SK-N-SH (cell line): ENCODE results near the gene SERINC1. TPM values are rescaled to one million over a fixed set of nuclear protein-coding genes. Genes with fewer than 3 reads are reported as not detected.

Experiments used
- CTCF ChIA-PET: fragments of 300-600, 350-600 bp; formaldehyde crosslinking; extraction: SDS; loops from one replicate; lab custom pipeline; 2021; lab: Yijun Ruan, JAX
- POLR2A ChIA-PET: fragments of 350-600 bp; sonication (Branson Sonifier 250); formaldehyde crosslinking; extraction: SDS; loops from one replicate; lab custom pipeline; 2020; ENCODE audit warnings: antibody characterized with exemption, inconsistent platforms; lab: Yijun Ruan, JAX
- DNase-seq: peaks from one replicate; pipeline ENCODE4 v3.0.0; 2012
- H2AFZ ChIP-seq: fragments of 200-600 bp; sonication (generic); 2 replicates; pipeline ENCODE4 v1.8.1; 2016; ENCODE audit warnings: antibody characterized with exemption, mild to moderate bottlenecking, low read depth
- H3F3A ChIP-seq: fragments of 200-600 bp; sonication (generic); replicated peaks from 2 replicates; pipeline ENCODE3; 2016; ENCODE audit warnings: antibody characterized with exemption, mild to moderate bottlenecking; ENCODE audit not compliant: insufficient read depth
- H3K27ac ChIP-seq, 2 experiments: fragments of 200-500 bp in 1 of 2; fragments of 200-600 bp in 1 of 2; sonication (Bioruptor generic) in 1 of 2; sonication (generic), shearing (Covaris generic) in 1 of 2; 2 replicates each; pipeline versions ENCODE4 v1.5.1 to v1.6.1; 2014 to 2016; ENCODE audit warnings: low read depth in 2 of 2, inconsistent platforms in 1 of 2, low read length in 1 of 2, mild to moderate bottlenecking in 1 of 2, mixed read lengths in 1 of 2
- H3K27me3 ChIP-seq: fragments of 200-600 bp; sonication (generic), shearing (Covaris generic); 2 replicates; pipeline ENCODE4 v1.6.1; 2016; ENCODE audit warnings: mixed run types; ENCODE audit not compliant: insufficient read depth
- H3K36me3 ChIP-seq, 2 experiments: fragments of 200-500 bp in 1 of 2; fragments of 200-600 bp in 1 of 2; sonication (Bioruptor generic) in 1 of 2; sonication (generic) in 1 of 2; replicated peaks in 1 of 2; 2 replicates each; pipeline versions ENCODE3 to v1.5.1; 2014 to 2016; ENCODE audit warnings: low read length in 1 of 2, mild to moderate bottlenecking in 1 of 2; ENCODE audit not compliant: insufficient read depth in 2 of 2, control insufficient read depth in 1 of 2
- H3K4me1 ChIP-seq, 2 experiments: fragments of 200-500 bp in 1 of 2; fragments of 200-600 bp in 1 of 2; sonication (Bioruptor generic) in 1 of 2; sonication (generic), shearing (Covaris generic) in 1 of 2; 2 replicates each; pipeline versions ENCODE4 v1.5.1 to v1.6.1; 2014 to 2016; ENCODE audit warnings: low read depth in 1 of 2, low read length in 1 of 2, mixed run types in 1 of 2; ENCODE audit not compliant: insufficient read depth in 2 of 2, control insufficient read depth in 1 of 2
- H3K4me2 ChIP-seq: fragments of 200-600 bp; sonication (generic), shearing (Covaris generic); 2 replicates; pipeline ENCODE4 v1.6.1; 2017; ENCODE audit warnings: mixed run types
- H3K4me3 ChIP-seq, 2 experiments: fragments of 200-500 bp in 1 of 2; fragments of 200-600 bp in 1 of 2; sonication (Bioruptor generic) in 1 of 2; sonication (generic), shearing (Covaris generic) in 1 of 2; 2 replicates each; pipeline versions ENCODE4 v1.5.1 to v1.8.1; 2014 to 2016; ENCODE audit warnings: low read depth in 2 of 2, inconsistent platforms in 1 of 2, low read length in 1 of 2, mild to moderate bottlenecking in 1 of 2, mixed read lengths in 1 of 2, moderate library complexity in 1 of 2
- H3K79me2 ChIP-seq: fragments of 200-600 bp; sonication (generic); 2 replicates; pipeline ENCODE4 v1.8.1; 2017; ENCODE audit warnings: mild to moderate bottlenecking; ENCODE audit not compliant: insufficient read depth
- H3K9ac ChIP-seq: fragments of 200-600 bp; sonication (generic); 2 replicates; pipeline ENCODE4 v1.6.1; 2017; ENCODE audit warnings: mixed run types
- H3K9me2 ChIP-seq: fragments of 200-600 bp; sonication (generic); 2 replicates; pipeline ENCODE4 v1.6.1; 2017; ENCODE audit warnings: mixed run types
- H3K9me3 ChIP-seq: fragments of 200-600 bp; sonication (generic); 2 replicates; pipeline ENCODE4 v1.6.1; 2017; ENCODE audit warnings: mixed run types, mild to moderate bottlenecking, moderate library complexity
- H4K20me1 ChIP-seq: fragments of 200-600 bp; sonication (generic); 2 replicates; pipeline ENCODE4 v1.6.1; 2017; ENCODE audit warnings: mild to moderate bottlenecking, mixed run types; ENCODE audit not compliant: insufficient read depth
- EP300 ChIP-seq, 2 experiments: IDR thresholded peaks; 2 replicates each; pipeline versions ENCODE4 v1.4.0 to v1.6.1; 2012; ENCODE audit warnings: borderline replicate concordance in 1 of 2, low read depth in 1 of 2, low read length in 1 of 2
- FOSL2 ChIP-seq: IDR thresholded peaks from 2 replicates; pipeline ENCODE4 v1.4.0; 2012; ENCODE audit warnings: low read depth, mild to moderate bottlenecking, moderate library complexity, borderline replicate concordance
- FOXM1 ChIP-seq: IDR thresholded peaks from 2 replicates; pipeline ENCODE4 v1.4.0; 2012; ENCODE audit warnings: low read depth, mild to moderate bottlenecking
- GABPA ChIP-seq: IDR thresholded peaks from 2 replicates; pipeline ENCODE4 v1.4.0; 2012; ENCODE audit warnings: low read depth, mild to moderate bottlenecking
- MXI1 ChIP-seq: IDR thresholded peaks from 2 replicates; pipeline ENCODE4 v1.6.1; 2012; ENCODE audit warnings: mild to moderate bottlenecking, low read depth, low read length, improper control_type of control experiment
- POLR2AphosphoS5 ChIP-seq: IDR thresholded peaks from 2 replicates; pipeline ENCODE4 v1.6.1; 2012; ENCODE audit warnings: low read depth, low read length
- RAD21 ChIP-seq: IDR thresholded peaks from 2 replicates; pipeline ENCODE4 v1.6.1; 2012; ENCODE audit warnings: mild to moderate bottlenecking, low read length
- RCOR1 ChIP-seq: fragments of 150-350 bp; IDR thresholded peaks from 2 replicates; pipeline ENCODE4 v1.6.1; 2017; ENCODE audit warnings: antibody characterized with exemption, low read length
- RFX5 ChIP-seq: IDR thresholded peaks from 2 replicates; pipeline ENCODE4 v1.6.1; 2012; ENCODE audit warnings: mild to moderate bottlenecking, improper control_type of control experiment, low read length
- SIN3A ChIP-seq: IDR thresholded peaks from 2 replicates; pipeline ENCODE4 v1.6.1; 2012; ENCODE audit warnings: low read depth, mild to moderate bottlenecking, low read length, moderate library complexity, borderline replicate concordance
- SMC3 ChIP-seq: IDR thresholded peaks from 2 replicates; pipeline ENCODE4 v1.6.1; 2012; ENCODE audit warnings: low read depth, low read length, improper control_type of control experiment
- TAF1 ChIP-seq: IDR thresholded peaks from 2 replicates; pipeline ENCODE4 v1.6.1; 2012; ENCODE audit warnings: low read depth, mild to moderate bottlenecking, low read length, moderate library complexity, borderline replicate concordance
- USF2 ChIP-seq: fragments of 150-350 bp; IDR thresholded peaks from 2 replicates; pipeline ENCODE4 v1.6.1; 2017; ENCODE audit warnings: antibody characterized with exemption, low read length, low read depth, borderline replicate concordance
- WGBS: methylation state at CpG from one replicate; pipeline ENCODE4 v1.1.6; 2017; ENCODE audit warnings: low lambda C conversion rate; 5-methylcytosine and 5-hydroxymethylcytosine counted together
- polyA plus RNA-seq, 3 experiments: library from polyadenylated mRNA; depleted of rRNA; stranded (reverse); fragments of >200 nt; gene quantifications; 2 replicates each; pipeline ENCODE4 v1.2.3, GENCODE V29; 2012
- TF ChIP-seq, protein P1 (sequence below): IDR thresholded peaks from 2 replicates; pipeline ENCODE4; 2012
- TF ChIP-seq, protein P2 (sequence below): fragments of 200-600 bp; sonication (generic); IDR thresholded peaks from 2 replicates; pipeline ENCODE4 v1.6.1; 2017; ENCODE audit warnings: antibody characterized with exemption, mild to moderate bottlenecking, moderate library complexity

SERINC1 gene
- polyA plus RNA-seq, 1 of the 3 experiments (the other 2 are of a cell fraction), result 55.2 TPM

DNA sequence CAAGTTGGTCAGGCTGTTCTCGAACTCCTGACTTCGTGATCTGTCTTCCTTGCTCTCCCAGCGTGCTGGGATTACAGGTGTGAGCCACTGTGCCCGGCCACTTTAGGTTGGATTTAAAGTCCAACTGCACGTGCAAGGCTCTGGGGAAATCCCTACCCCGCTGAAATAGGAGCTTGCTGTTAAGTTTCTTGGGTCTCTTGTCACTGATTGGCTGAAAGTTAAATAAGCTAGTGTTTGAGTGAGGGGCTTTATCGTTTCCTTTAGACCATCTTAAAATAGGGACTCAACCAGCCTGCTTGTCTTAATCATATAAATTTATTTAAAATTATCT lies 11.1 kb upstream of the SERINC1 start:
- Histone ChIP-seq H3K9me3 (no peaks in the 10 kb centered on the region), H3F3A (no peaks in the 10 kb centered on the region), H3K4me3 (no peak overlapping the region), H3K9ac (no peak overlapping the region), H2AFZ (no peak overlapping the region), H3K4me2 (no peak overlapping the region), H3K4me1 (no peaks in the 10 kb centered on the region; a peak in 1 of 4 replicates), H3K9me2 (no peaks in the 10 kb centered on the region)
- WGBS, result 45% methylated on average over 7 of the region's 7 CpGs
- ChIA-PET POLR2A (no interaction called here), CTCF (interaction anchor here (2.3 to 3.1 kb wide), 2 partner anchors 9 to 48 kb away, joined by 6 to 23 read pairs; no protein-coding TSS in a partner anchor)
- no peak for DNase-seq
- TF ChIP-seq POLR2AphosphoS5 (no peak), SIN3A (no peak), USF2 (no peak), FOXM1 (no peak), FOSL2 (no peak), RFX5 (no peak), GABPA (no peak), TAF1 (no peak), EP300 (IDR thresholded peaks at IDR 0.05; ENCODE audit: borderline replicate concordance in 1 of 2, low read depth in 1 of 2, low read length in 1 of 2) (no peak), MXI1 (no peak)
- TF ChIP-seq, protein P1, sequence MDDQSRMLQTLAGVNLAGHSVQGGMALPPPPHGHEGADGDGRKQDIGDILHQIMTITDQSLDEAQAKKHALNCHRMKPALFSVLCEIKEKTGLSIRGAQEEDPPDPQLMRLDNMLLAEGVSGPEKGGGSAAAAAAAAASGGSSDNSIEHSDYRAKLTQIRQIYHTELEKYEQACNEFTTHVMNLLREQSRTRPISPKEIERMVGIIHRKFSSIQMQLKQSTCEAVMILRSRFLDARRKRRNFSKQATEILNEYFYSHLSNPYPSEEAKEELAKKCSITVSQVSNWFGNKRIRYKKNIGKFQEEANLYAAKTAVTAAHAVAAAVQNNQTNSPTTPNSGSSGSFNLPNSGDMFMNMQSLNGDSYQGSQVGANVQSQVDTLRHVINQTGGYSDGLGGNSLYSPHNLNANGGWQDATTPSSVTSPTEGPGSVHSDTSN, result no peak
- TF ChIP-seq, all 33 proteins: peak for 0
- Histone ChIP-seq H3K79me2 (no peaks in the 10 kb centered on the region), H3K27ac (no peak overlapping the region), H3K36me3 (no peaks in the 10 kb centered on the region), H3K27me3 (no peaks in the 10 kb centered on the region), H4K20me1 (no peaks in the 10 kb centered on the region)

- Histone ChIP-seq H3K27ac (no peak overlapping the region), H3K9ac (no peak overlapping the region), H3K4me1 (no peaks in the 10 kb centered on the region; a peak in 1 of 4 replicates), H3K27me3 (no peaks in the 10 kb centered on the region), H4K20me1 (no peaks in the 10 kb centered on the region), H3K36me3 (no peaks in the 10 kb centered on the region), H3K9me3 (no peaks in the 10 kb centered on the region), H3K4me2 (no peak overlapping the region), H3K9me2 (no peaks in the 10 kb centered on the region), H3K79me2 (peaks cover 4% of the 10 kb centered on the region), H2AFZ (no peak overlapping the region), H3F3A (no peaks in the 10 kb centered on the region), H3K4me3 (no peak overlapping the region)
- CTCF ChIA-PET, result interaction anchor here (2.9 kb wide), 1 partner anchor 54 kb away, joined by 27 read pairs; no protein-coding TSS in a partner anchor
- POLR2A ChIA-PET, result no interaction called here
- DNase-seq, result peak; percentile 38
- TF ChIP-seq SMC3 (0 out of 2 replicates have a peak, but pooled peaks have one; percentile 10), RCOR1 (no peak), RAD21 (peak; percentile 70)
- TF ChIP-seq, protein P2, sequence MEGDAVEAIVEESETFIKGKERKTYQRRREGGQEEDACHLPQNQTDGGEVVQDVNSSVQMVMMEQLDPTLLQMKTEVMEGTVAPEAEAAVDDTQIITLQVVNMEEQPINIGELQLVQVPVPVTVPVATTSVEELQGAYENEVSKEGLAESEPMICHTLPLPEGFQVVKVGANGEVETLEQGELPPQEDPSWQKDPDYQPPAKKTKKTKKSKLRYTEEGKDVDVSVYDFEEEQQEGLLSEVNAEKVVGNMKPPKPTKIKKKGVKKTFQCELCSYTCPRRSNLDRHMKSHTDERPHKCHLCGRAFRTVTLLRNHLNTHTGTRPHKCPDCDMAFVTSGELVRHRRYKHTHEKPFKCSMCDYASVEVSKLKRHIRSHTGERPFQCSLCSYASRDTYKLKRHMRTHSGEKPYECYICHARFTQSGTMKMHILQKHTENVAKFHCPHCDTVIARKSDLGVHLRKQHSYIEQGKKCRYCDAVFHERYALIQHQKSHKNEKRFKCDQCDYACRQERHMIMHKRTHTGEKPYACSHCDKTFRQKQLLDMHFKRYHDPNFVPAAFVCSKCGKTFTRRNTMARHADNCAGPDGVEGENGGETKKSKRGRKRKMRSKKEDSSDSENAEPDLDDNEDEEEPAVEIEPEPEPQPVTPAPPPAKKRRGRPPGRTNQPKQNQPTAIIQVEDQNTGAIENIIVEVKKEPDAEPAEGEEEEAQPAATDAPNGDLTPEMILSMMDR, result peak; percentile 76
Observed at GRCh38 chr6:122476131-122476530, 4.5 kb upstream of the SERINC1 start.
